ENCODE data around the gene KAZN. TPM values are rescaled to one million over a fixed set of nuclear protein-coding genes. Genes with fewer than 3 reads are reported as not detected.

Gene KAZN
- total and polyA plus RNA-seq, 3 donors from 2014 or later, result 12.1 to 14.6 (median 13.8) TPM

DNA sequence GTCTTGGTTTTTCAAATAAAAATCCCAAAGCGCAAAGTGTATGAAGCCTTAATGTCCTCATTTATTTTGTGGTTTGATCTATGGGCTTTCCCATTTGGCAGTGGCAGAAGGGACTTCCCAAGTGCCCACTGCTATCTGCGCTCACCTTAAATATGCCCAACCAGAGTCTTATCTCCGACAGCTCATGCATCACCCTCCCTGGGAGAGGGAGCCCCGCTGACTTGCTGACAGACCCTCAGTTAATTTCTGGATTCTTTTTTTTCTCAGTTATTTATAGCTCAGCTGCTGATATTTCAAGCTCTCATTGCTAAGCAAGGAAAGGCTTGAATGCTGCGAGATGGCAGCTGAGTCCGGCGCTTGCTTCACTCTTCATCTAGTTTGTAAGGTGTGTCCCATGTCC is 19.3 kb downstream of the KAZN start:
- H3K9me3 ChIP-seq, result no peaks in the 10 kb centered on the region
- H3K4me3 ChIP-seq, result no peak overlapping the region
- WGBS, 2 donors, result 72 to 77% methylated on average over 7 of the region's 7 CpGs
- intact Hi-C loops (cut with DNase I; ENCODE audit: low total_unique reads), result no loop called here
- H3K27me3 ChIP-seq, result no peaks in the 10 kb centered on the region
- H3K27ac ChIP-seq, result no peak overlapping the region
- TF ChIP-seq, protein P1, sequence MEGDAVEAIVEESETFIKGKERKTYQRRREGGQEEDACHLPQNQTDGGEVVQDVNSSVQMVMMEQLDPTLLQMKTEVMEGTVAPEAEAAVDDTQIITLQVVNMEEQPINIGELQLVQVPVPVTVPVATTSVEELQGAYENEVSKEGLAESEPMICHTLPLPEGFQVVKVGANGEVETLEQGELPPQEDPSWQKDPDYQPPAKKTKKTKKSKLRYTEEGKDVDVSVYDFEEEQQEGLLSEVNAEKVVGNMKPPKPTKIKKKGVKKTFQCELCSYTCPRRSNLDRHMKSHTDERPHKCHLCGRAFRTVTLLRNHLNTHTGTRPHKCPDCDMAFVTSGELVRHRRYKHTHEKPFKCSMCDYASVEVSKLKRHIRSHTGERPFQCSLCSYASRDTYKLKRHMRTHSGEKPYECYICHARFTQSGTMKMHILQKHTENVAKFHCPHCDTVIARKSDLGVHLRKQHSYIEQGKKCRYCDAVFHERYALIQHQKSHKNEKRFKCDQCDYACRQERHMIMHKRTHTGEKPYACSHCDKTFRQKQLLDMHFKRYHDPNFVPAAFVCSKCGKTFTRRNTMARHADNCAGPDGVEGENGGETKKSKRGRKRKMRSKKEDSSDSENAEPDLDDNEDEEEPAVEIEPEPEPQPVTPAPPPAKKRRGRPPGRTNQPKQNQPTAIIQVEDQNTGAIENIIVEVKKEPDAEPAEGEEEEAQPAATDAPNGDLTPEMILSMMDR (IDR thresholded peaks at IDR 0.05), result no peak
- no peak for TF ChIP-seq POLR2A (IDR thresholded peaks at IDR 0.05)
- no peaks in the 10 kb centered on the region for H3K4me1 ChIP-seq
- H3K36me3 ChIP-seq (ENCODE audit: low read depth, missing control alignments), result no peaks in the 10 kb centered on the region
- no peak for DNase-seq

DNA sequence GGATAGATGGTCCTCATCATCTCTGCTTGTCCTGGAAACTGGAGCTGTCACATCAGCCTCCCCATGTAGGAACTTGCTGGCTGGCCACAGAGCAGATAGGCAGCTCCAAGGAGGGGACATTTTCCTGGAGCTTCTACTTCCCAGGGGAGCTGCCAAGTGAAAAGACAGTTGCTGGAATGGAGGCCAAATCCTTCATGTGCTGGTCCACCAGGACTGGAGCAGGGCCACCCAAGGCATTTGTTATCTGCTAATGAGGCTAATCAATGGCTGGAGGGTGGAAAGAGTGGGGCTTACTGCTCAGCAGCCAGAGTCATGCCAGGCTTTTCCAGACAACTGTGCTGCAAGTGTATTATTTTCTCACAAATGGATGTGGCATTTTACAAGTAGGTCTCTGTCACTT is 22.5 kb downstream of the KAZN start:
- Histone ChIP-seq H3K4me1 (no peaks in the 10 kb centered on the region), H3K36me3 (ENCODE audit: low read depth, missing control alignments) (no peaks in the 10 kb centered on the region), H3K4me3 (no peak overlapping the region), H3K9me3 (no peaks in the 10 kb centered on the region), H3K27me3 (no peaks in the 10 kb centered on the region), H3K27ac (no peak overlapping the region)
- intact Hi-C loops (cut with DNase I; ENCODE audit: low total_unique reads), result no loop called here
- TF ChIP-seq, protein P1 (IDR thresholded peaks at IDR 0.05), result no peak
- TF ChIP-seq POLR2A (IDR thresholded peaks at IDR 0.05), result no peak
- no peak for DNase-seq

DNA sequence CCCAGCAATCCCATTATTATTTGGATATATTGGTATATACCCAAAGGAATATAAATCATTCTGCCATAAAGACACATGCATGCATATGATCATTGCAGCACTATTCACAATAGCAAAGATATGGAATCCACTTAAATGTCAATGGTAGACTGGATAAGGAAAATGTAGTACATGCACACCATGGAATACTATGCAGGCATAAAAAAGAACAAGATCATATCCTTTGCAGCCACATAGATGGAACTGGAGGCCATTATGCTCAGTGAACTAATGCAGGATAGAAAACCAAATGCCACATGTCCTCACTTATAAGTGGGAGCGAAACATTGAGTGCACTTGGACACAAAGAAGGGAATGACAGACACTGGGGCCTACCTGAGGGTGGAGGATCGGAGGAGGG is 24.6 kb downstream of the KAZN start:
- WGBS, 2 donors, result 82 to 98% methylated on average over 2 of the region's 2 CpGs

DNA sequence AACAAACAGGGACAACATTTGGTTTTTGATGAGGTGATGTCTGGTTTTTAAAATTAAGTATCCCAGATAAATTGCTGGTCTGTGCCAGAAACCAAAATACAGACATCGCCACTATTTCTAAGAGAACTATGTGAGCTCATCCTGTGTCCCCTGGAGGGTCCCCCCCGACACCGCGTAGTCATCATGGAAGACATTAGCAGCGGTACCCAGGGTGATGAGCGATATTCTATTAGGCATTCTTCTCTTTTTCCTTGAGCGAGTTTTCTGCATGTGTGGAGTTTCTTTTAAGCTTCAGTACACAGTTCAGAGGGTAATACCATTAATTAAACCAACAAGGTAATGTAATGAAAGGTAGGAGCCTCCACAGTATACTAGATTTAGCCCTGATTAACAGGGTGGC is 26.5 kb downstream of the KAZN start:
- TF ChIP-seq POLR2A (IDR thresholded peaks at IDR 0.05), result no peak
- TF ChIP-seq, protein P1 (IDR thresholded peaks at IDR 0.05), result no peak
- no peaks in the 10 kb centered on the region for H3K9me3 ChIP-seq
- no peaks in the 10 kb centered on the region for H3K4me1 ChIP-seq
- no peak for DNase-seq
- H3K36me3 ChIP-seq (ENCODE audit: low read depth, missing control alignments), result no peaks in the 10 kb centered on the region
- H3K27me3 ChIP-seq, result no peaks in the 10 kb centered on the region
- H3K27ac ChIP-seq, result no peak overlapping the region
- intact Hi-C loops (cut with DNase I; ENCODE audit: low total_unique reads), result no loop called here
- 87 to 95% methylated on average over 7 of the region's 7 CpGs for WGBS, 2 donors
- H3K4me3 ChIP-seq, result no peak overlapping the region

More for the DNA sequence above, 24.6 kb downstream of the KAZN start:
- intact Hi-C loops (cut with DNase I; ENCODE audit: low total_unique reads), result no loop called here
- Histone ChIP-seq H3K4me1 (no peaks in the 10 kb centered on the region), H3K27ac (no peak overlapping the region), H3K4me3 (no peak overlapping the region), H3K9me3 (no peaks in the 10 kb centered on the region), H3K36me3 (ENCODE audit: low read depth, missing control alignments) (no peaks in the 10 kb centered on the region), H3K27me3 (no peaks in the 10 kb centered on the region)
- no peak for DNase-seq
- TF ChIP-seq, protein P1 (IDR thresholded peaks at IDR 0.05), result no peak
- no peak for TF ChIP-seq POLR2A (IDR thresholded peaks at IDR 0.05)

DNA sequence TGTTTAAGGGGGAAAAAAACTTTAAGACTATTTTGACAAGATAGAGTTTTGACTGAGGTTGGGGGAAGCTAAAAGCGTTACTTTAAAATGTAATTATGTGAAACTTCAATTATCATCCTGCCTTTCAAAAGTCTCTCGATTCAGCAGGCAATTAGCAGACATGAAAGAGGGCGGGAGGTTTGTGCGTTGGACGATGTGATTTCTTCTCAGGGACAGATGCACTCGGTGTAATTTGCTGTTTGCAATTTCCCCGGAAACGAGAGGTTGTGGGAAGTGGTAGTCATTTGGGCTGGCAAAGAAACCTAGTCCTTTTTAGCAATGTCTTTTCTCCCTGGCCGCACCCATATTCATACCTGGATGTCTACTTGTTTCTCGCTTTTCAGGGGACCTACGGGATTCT is 27.1 kb downstream of the KAZN start:
- WGBS, 2 donors, result 78 to 83% methylated on average over 11 of the region's 11 CpGs

More for the DNA sequence above, 27.1 kb downstream of the KAZN start:
- Histone ChIP-seq H3K9me3 (no peaks in the 10 kb centered on the region), H3K27ac (no peak overlapping the region), H3K36me3 (ENCODE audit: low read depth, missing control alignments) (no peaks in the 10 kb centered on the region), H3K27me3 (no peaks in the 10 kb centered on the region), H3K4me3 (no peak overlapping the region), H3K4me1 (no peaks in the 10 kb centered on the region)
- DNase-seq, result no peak
- intact Hi-C loops (cut with DNase I; ENCODE audit: low total_unique reads), result no loop called here
- no peak for TF ChIP-seq POLR2A (IDR thresholded peaks at IDR 0.05)
- TF ChIP-seq, protein P1 (IDR thresholded peaks at IDR 0.05), result no peak

Data from testis (tissue), 3 donors.